Activated T-cell treated with anti-CD3 and anti-CD28 coated beads for 4 hours (primary cell): ENCODE results near the gene RBM42.

Experiments
- DNase-seq: peaks from one replicate; pipeline ENCODE4 v3.0.0-alpha.2; 2020

Gene RBM42

DNA sequence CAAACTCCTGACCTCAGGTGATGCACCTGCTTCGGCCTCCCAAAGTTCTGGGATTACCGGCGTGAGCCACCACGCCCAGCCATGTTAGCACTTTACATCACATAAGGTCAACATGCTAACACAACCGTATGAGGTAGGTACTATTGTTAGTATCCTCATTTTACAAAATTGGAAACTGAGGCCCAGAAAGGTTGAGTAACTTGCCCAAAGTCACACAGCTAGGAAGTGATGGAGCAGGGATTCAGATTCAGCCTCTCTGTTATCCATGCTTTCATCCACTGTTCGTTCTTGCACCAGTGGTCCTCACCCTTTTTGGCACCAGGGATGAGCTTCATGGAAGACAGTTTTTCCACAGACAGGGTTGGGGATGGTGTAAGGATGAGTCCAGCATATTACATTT lies 27.9 kb downstream of the RBM42 start:
- no peak for DNase-seq

DNA sequence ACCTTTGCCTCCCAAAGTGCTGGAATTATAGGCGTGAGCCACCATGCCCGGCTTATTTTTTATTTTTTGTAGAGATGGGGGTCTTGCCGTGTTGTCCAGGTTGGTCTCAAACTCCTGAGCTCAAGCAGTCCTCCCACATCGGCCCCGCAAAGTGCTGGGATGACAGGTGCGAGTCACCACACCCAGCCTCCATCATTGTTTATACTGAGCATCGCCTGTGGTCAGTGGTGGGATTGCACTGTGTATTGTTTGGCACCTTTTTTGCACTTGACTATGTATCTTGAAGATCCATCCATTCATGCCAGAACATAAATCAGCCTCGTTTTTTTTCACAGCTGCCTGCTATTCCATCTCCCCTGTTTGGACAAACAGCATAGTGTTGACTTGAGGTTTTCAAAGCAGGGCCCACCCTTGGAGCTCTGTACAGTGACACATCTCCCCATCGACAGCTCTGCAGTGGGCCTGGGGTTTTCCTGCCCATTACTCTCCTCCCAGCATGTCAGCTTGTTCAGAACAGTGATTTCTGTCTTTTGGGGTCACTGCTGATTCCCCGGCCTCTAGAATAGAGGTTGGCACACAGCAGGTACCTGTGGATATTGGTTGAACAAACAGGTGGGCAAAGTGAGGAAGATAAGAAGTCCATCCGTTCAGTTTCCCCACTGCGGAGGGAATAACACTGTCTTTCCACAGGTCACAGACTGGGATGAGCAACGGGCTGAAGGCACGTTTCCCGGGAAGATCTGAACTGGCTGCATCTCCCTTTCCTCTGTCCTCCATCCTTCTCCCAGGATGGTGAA lies 29.3 kb downstream of the RBM42 start:
- DNase-seq, result no peak

GRCh38 chr19:35661995-35662340 lies 33.1 kb downstream of the RBM42 start:
- no peak for DNase-seq

DNA sequence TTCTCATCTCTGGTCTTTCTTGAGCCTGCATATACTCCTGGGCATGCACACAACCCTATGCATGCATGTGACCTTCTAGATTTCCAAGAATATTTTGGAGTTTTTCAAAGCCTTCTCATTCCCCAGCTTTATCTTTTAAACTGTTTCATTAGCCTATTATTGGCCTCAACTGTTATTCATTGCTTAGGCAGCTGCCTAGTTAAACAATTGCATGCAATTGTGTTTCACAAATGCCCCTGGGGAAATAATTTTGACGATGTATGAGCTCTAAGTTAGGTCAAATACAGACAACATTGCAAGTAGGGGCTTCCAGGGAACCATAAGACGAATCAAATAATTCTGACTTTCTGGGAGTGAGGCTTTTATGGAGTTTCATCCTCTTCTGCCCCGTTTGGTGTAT lies 35.1 kb downstream of the RBM42 start:
- DNase-seq, result no peak

DNA sequence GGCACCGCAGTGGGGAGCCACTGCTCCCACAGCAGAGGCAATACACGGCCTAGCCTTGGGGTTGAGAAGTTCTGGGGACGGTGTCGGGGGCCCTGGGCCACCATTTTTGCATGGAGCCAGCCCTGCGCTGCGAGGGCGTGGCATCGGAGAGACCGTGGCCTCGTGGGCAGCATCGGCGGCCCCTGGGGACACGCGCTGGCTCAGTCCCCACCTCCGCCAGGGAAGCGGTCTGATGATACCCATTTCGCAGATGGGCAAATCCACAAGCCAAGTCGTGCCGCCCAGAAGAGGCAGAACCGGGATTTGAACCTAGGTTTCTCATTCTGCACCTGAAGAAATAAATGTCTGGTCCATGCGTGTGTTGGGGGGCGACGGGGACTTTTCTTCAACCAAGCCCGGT lies 36.3 kb downstream of the RBM42 start:
- DNase-seq, result no peak

DNA sequence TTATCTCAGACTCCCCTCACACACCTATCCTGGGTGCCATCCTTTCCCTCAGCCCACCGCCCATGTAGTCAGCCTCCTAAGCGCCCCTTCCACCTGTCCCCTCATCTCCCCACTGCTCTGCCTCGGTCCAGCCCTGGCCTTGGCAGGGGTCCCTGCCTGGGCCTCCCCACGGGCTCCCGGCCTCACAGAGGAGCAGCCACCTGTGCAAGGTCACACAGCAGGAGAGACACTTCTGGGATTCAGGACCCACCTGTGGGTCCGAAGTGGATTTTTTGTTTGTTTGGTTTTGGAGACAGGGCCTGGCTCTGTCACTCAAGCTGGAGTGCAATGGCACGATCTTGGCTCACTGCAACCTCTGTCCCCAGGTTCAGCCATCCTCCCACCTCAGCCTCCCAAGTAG lies 36.8 kb downstream of the RBM42 start:
- no peak for DNase-seq

- no peak for DNase-seq
Observed at GRCh38 chr19:35666251-35666913, 37.5 kb downstream of the RBM42 start, which contains the start of gene UPK1A. Gene UPK1A (plus strand): TSS chr19:35666517. CDS start chr19:35666813, 296 bp downstream.

DNA sequence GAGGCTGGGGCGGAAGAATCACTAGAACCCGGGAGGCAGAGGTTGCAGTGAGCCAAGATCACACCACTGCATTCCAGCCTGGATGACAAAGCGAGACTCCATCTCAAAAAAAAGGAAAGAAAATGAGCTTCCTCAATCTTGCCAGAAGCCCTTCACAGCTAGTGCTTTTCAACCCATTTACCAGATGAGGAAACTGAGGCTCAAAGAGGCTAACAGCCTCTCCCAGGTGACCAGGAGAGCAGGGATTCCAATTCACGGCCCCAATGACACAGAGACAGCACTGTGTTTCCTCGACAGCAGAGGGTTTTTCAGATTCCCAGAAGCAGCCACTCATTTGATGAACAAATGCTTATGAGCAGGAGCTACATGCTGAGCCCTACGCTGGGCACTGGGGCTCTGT lies 40.7 kb downstream of the RBM42 start:
- no peak for DNase-seq

- DNase-seq, result no peak
Observed at GRCh38 chr19:35669974-35670373, 41.1 kb downstream of the RBM42 start.

DNA sequence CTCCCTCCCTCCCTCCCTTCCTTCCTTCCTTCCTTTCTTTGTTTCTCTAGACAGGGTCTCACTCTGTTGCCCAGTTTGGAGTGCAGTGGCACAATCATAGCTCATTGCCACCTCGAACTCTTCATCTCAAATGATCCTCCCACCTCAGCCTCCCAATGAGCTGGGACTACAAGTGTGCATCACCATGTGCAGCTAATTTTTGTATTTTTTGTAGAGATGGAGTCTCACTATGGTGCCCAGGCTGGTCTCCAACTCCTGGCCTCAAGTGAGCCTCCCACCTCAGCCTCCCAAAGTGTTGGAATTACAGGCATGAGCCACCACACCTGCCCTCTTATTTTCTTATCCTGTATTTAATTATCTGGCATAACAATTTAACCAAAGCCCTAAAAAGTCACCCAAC lies 41.9 kb downstream of the RBM42 start:
- no peak for DNase-seq

GRCh38 chr19:35671818-35672217 lies 43.0 kb downstream of the RBM42 start:
- DNase-seq, result no peak

GRCh38 chr19:35673121-35673804 lies 44.4 kb downstream of the RBM42 start:
- peak; percentile 21 for DNase-seq

DNA sequence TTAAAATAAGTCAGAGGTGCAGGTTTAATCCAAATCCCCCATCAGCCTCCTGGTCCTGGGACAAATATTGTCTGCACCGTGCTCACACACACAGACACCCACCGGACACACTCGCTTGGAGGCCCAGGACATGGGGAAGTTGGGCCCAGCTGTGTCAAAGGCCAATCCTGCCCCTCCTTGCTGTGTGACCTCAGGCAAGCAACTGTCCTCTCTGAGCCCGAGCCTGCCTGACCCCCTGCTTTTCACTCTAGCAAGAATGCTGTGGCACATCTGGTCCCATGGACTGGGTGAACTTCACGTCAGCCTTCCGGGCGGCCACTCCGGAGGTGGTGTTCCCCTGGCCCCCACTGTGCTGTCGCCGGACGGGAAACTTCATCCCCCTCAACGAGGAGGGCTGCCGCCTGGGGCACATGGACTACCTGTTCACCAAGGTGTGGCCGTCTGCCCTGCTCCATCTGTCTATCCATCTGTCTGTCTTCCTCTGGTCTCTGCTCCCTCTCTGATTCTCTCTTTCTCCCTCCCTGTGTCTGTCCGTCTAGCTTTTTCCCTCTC lies 46.8 kb downstream of the RBM42 start:
- DNase-seq, result no peak
